ENCODE data around the gene HCFC1R1.

HCFC1R1 gene

GRCh38 chr16:3047387-3047720 lies 23.6 kb upstream of the HCFC1R1 start:
- Histone ChIP-seq H3K9ac (ENCODE audit: low read depth, low read length, poor library complexity, severe bottlenecking) (no peak overlapping the region), H3K4me2 (ENCODE audit: low read depth, low read length, poor library complexity, severe bottlenecking) (no peak overlapping the region), H3K9me3 (ENCODE audit: insufficient read depth, low read depth, low read length) (no peaks in the 10 kb centered on the region), H3K36me3 (ENCODE audit: insufficient read depth, low read length) (no peaks in the 10 kb centered on the region), H3K79me2 (ENCODE audit: insufficient read depth, low read length) (no peaks in the 10 kb centered on the region), H3F3A (ENCODE audit: low read depth) (no peaks in the 10 kb centered on the region), H3K4me1 (ENCODE audit: insufficient read depth, low read length, poor library complexity, severe bottlenecking) (no peaks in the 10 kb centered on the region), H3K27me3 (ENCODE audit: insufficient read depth, low read length, poor library complexity, severe bottlenecking) (no peaks in the 10 kb centered on the region), H4K20me1 (ENCODE audit: insufficient read depth, low read length, poor library complexity, severe bottlenecking) (no peaks in the 10 kb centered on the region), H2AFZ (ENCODE audit: low read length) (no peak overlapping the region), H3K9me2 (replicated peaks; ENCODE audit: low read depth, low read length) (no peaks in the 10 kb centered on the region), H3K4me3 (ENCODE audit: low read length, poor library complexity, severe bottlenecking) (no peak overlapping the region)
- TF ChIP-seq EZH2phosphoT487 (IDR thresholded peaks at IDR 0.05; ENCODE audit: borderline replicate concordance) (no peak), CTCF (conservative IDR thresholded peaks at IDR 0.05; ENCODE audit: low read length) (no peak)

GRCh38 chr16:3046641-3047386 lies 23.1 kb upstream of the HCFC1R1 start:
- no peak overlapping the region for H3K4me3 ChIP-seq (ENCODE audit: low read length, poor library complexity, severe bottlenecking)
- no peaks in the 10 kb centered on the region for H3K9me3 ChIP-seq (ENCODE audit: insufficient read depth, low read depth, low read length)
- no peaks in the 10 kb centered on the region for H3K36me3 ChIP-seq (ENCODE audit: insufficient read depth, low read length)
- H3K9me2 ChIP-seq (replicated peaks; ENCODE audit: low read depth, low read length): no peaks in the 10 kb centered on the region
- no peaks in the 10 kb centered on the region for H4K20me1 ChIP-seq (ENCODE audit: insufficient read depth, low read length, poor library complexity, severe bottlenecking)
- no peak for TF ChIP-seq CTCF (conservative IDR thresholded peaks at IDR 0.05; ENCODE audit: low read length)
- no peaks in the 10 kb centered on the region for H3K4me1 ChIP-seq (ENCODE audit: insufficient read depth, low read length, poor library complexity, severe bottlenecking)
- H2AFZ ChIP-seq (ENCODE audit: low read length): no peak overlapping the region
- H3F3A ChIP-seq (ENCODE audit: low read depth): no peaks in the 10 kb centered on the region
- H3K27me3 ChIP-seq (ENCODE audit: insufficient read depth, low read length, poor library complexity, severe bottlenecking): no peaks in the 10 kb centered on the region
- no peak overlapping the region for H3K4me2 ChIP-seq (ENCODE audit: low read depth, low read length, poor library complexity, severe bottlenecking)
- H3K79me2 ChIP-seq (ENCODE audit: insufficient read depth, low read length): no peaks in the 10 kb centered on the region
- H3K9ac ChIP-seq (ENCODE audit: low read depth, low read length, poor library complexity, severe bottlenecking): no peak overlapping the region

- H3K36me3 ChIP-seq (ENCODE audit: insufficient read depth, low read length): no peaks in the 10 kb centered on the region
- no peaks in the 10 kb centered on the region for H3F3A ChIP-seq (ENCODE audit: low read depth)
- H3K4me2 ChIP-seq (ENCODE audit: low read depth, low read length, poor library complexity, severe bottlenecking): peak within 1 kb of the TSS; percentile 46
- no peaks in the 10 kb centered on the region for H3K9me2 ChIP-seq (replicated peaks; ENCODE audit: low read depth, low read length)
- no peak within 1 kb of the TSS for H2AFZ ChIP-seq (ENCODE audit: low read length)
- no peaks in the 10 kb centered on the region for H3K9me3 ChIP-seq (ENCODE audit: insufficient read depth, low read depth, low read length)
- no peaks in the 10 kb centered on the region for H3K79me2 ChIP-seq (ENCODE audit: insufficient read depth, low read length)
- peak within 1 kb of the TSS; percentile 54 for H3K4me3 ChIP-seq (ENCODE audit: low read length, poor library complexity, severe bottlenecking)
- H4K20me1 ChIP-seq (ENCODE audit: insufficient read depth, low read length, poor library complexity, severe bottlenecking): no peaks in the 10 kb centered on the region
- TF ChIP-seq EZH2phosphoT487 (IDR thresholded peaks at IDR 0.05; ENCODE audit: borderline replicate concordance): no peak
- no peak for TF ChIP-seq CTCF (conservative IDR thresholded peaks at IDR 0.05; ENCODE audit: low read length)
- no peak within 1 kb of the TSS for H3K9ac ChIP-seq (ENCODE audit: low read depth, low read length, poor library complexity, severe bottlenecking)
- no peaks in the 10 kb centered on the region for H3K27me3 ChIP-seq (ENCODE audit: insufficient read depth, low read length, poor library complexity, severe bottlenecking)
- H3K4me1 ChIP-seq (ENCODE audit: insufficient read depth, low read length, poor library complexity, severe bottlenecking): no peaks in the 10 kb centered on the region
Observed at GRCh38 chr16:3045758-3046640, 22.3 kb upstream of the HCFC1R1 start, which contains the start of gene MMP25. TSS of gene MMP25 (plus strand) at chr16:3046561. CDS start at chr16:3046918, 357 bp downstream.

All from Loucy (cell line).